Transverse colon (tissue), 4 donors: ENCODE measurements around the gene XCR1. TPM values are rescaled to one million over a fixed set of nuclear protein-coding genes. Genes with fewer than 3 reads are reported as not detected.

Experiments used
- DNase-seq: peaks from one replicate; pipeline ENCODE4 v3.0.0-alpha.2; 2019
- H3K27ac ChIP-seq, 4 donors: fragments of 200-600 bp; sonication (generic); 2 replicates each; pipeline ENCODE4 v1.5.1; 2016 to 2018; ENCODE audit warnings: inconsistent platforms in 4 of 4
- H3K27me3 ChIP-seq: fragments of 200-600 bp; sonication (generic); 2 replicates; pipeline ENCODE4 v1.5.1; 2017; ENCODE audit warnings: inconsistent platforms
- H3K36me3 ChIP-seq, 4 donors: fragments of 200-600 bp; sonication (generic); 2 replicates each; pipeline ENCODE4 v1.5.1; 2017 to 2019; ENCODE audit warnings: inconsistent platforms in 4 of 4
- H3K4me1 ChIP-seq, 4 donors: fragments of 200-600 bp; sonication (generic); 2 replicates each; pipeline ENCODE4 v1.5.1; 2017 to 2020; ENCODE audit warnings: inconsistent platforms in 4 of 4
- H3K4me3 ChIP-seq, 4 donors: fragments of 200-600 bp; sonication (generic); 1 replicate in 1 of 4; 2 replicates in 3 of 4; pipeline versions ENCODE4 v1.5.1 to v1.6.1; 2017 to 2019; ENCODE audit warnings: inconsistent platforms in 4 of 4
- H3K9me3 ChIP-seq, 2 donors: fragments of 200-600 bp; sonication (generic); 2 replicates each; pipeline ENCODE4 v1.5.1; 2017 to 2019; ENCODE audit warnings: inconsistent platforms in 2 of 2
- EP300 ChIP-seq: sonication (generic); formaldehyde crosslinking; IDR thresholded peaks from one replicate; pipeline ENCODE4 v1.6.1; 2017; ENCODE audit warnings: antibody characterized with exemption, low read depth
- POLR2A ChIP-seq: fragments of 450-650 bp; IDR thresholded peaks from one replicate; pipeline ENCODE4 v1.6.1; 2016; ENCODE audit warnings: antibody characterized with exemption, mild to moderate bottlenecking, moderate library complexity
- POLR2AphosphoS5 ChIP-seq, 3 donors: sonication (generic); formaldehyde crosslinking; IDR thresholded peaks; one replicate each; pipeline ENCODE4 v1.6.1; 2016; ENCODE audit warnings: antibody characterized with exemption in 3 of 3
- WGBS, 2 donors: methylation state at CpG; one replicate each; pipeline ENCODE4 v1.1.5; 2018; ENCODE audit warnings: low coverage in 1 of 2; 5-methylcytosine and 5-hydroxymethylcytosine counted together
- in situ Hi-C, 4 donors: fragments of 200-750 bp; cut with MboI; loops; one replicate each; pipeline versions ENCODE4 v1.15.0 to v1.15.1; 2017; ENCODE audit warnings: low sequenced_read_pairs in 3 of 4, low pct_ligation_motif_present in 1 of 4, low pct_unique_long_range_greater_than_20kb in 1 of 4
- intact Hi-C: fragments of 100-400 bp; cut with DNase I; formaldehyde crosslinking; loops from one replicate; pipeline ENCODE4 v1.15.1; 2023; ENCODE audit warnings: low total_unique reads
- total RNA-seq, 4 donors: library from RNA; depleted of rRNA; stranded (reverse); fragments of >200 nt; gene quantifications; one replicate each; pipeline ENCODE4 v1.1.0, GENCODE V29; 2016
- TF ChIP-seq, protein P1 (sequence below), 5 experiments: fragments of 200-600 bp in 3 of 5; fragments of 450-650 bp in 2 of 5; sonication (generic) in 3 of 5; IDR thresholded peaks; 1 replicate in 2 of 5; 2 replicates in 3 of 5; pipeline ENCODE4 v1.5.1; 2016 to 2017; ENCODE audit warnings: antibody characterized with exemption in 5 of 5, inconsistent platforms in 3 of 5, mild to moderate bottlenecking in 2 of 5, moderate library complexity in 1 of 5

The XCR1 gene
- total RNA-seq, 4 donors from 2014 or later: 0.14 to 0.32 TPM; not detected in 2

DNA sequence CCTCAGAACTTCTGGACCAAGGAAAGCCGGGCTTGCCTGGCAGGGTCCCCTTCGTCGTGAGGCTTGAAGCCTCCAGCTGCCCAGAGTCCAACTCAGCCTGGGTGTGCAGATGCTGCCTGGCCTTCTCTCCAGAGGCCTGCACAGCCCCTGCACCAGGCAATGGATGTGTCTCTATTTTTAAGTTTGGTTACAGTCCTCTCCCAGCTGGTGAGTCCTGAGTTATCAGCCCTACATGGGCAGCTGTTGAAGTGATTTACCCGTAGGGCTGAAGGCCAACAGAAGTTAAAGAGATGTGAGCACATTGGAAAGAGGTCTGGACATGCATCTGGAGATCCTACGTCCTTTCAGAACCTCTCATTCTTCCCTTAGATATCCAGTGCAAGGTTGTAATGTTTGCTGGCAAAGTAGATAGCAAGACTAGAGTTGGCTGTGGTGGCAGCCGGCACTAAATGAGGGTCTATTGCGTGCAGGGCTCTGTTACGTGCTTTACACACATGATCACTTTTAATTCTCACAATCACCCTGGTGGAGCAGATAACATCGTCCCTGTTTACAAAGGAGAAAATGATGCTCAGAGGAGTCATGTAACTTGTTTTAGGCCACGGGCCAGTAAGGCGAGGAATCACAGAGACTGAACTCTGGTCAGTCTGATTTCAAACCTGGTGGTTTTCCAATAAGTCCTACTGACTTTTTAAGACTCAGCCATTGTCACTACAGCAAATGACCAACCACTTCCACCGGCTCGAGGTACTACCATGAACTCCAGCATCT, 41.6 kb downstream of the XCR1 start:
- TF ChIP-seq POLR2AphosphoS5 (IDR thresholded peaks at IDR 0.05) (no peak), EP300 (no peak), POLR2A (no peak)
- TF ChIP-seq, protein P1, sequence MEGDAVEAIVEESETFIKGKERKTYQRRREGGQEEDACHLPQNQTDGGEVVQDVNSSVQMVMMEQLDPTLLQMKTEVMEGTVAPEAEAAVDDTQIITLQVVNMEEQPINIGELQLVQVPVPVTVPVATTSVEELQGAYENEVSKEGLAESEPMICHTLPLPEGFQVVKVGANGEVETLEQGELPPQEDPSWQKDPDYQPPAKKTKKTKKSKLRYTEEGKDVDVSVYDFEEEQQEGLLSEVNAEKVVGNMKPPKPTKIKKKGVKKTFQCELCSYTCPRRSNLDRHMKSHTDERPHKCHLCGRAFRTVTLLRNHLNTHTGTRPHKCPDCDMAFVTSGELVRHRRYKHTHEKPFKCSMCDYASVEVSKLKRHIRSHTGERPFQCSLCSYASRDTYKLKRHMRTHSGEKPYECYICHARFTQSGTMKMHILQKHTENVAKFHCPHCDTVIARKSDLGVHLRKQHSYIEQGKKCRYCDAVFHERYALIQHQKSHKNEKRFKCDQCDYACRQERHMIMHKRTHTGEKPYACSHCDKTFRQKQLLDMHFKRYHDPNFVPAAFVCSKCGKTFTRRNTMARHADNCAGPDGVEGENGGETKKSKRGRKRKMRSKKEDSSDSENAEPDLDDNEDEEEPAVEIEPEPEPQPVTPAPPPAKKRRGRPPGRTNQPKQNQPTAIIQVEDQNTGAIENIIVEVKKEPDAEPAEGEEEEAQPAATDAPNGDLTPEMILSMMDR (IDR thresholded peaks at IDR 0.05): no peak
- Histone ChIP-seq H3K4me3 (no peak overlapping the region), H3K27me3 (no peaks in the 10 kb centered on the region), H3K36me3 (peaks cover 0 to 17% (median 6%) of the 10 kb centered on the region in 4 donors), H3K4me1 (peaks cover 25 to 58% (median 44%) of the 10 kb centered on the region in 4 donors), H3K27ac (peak overlapping the region; percentile 82 to 86 (median 84)), H3K9me3 (no peaks in the 10 kb centered on the region)
- DNase-seq: no peak
- in situ Hi-C loops (no loop called here), intact Hi-C loops (no loop called here)
- 56 to 69% methylated on average over 5 to 11 of the region's 13 CpGs for WGBS, 2 donors

- Histone ChIP-seq H3K4me1 (peaks cover 28 to 66% (median 49%) of the 10 kb centered on the region in 4 donors), H3K27ac (peak overlapping the region; percentile 82 to 86 (median 84)), H3K4me3 (no peak overlapping the region), H3K9me3 (no peaks in the 10 kb centered on the region), H3K36me3 (peaks cover 0 to 17% (median 6%) of the 10 kb centered on the region in 4 donors), H3K27me3 (no peaks in the 10 kb centered on the region)
- TF ChIP-seq POLR2A (no peak), EP300 (no peak), POLR2AphosphoS5 (IDR thresholded peaks at IDR 0.05) (no peak)
- TF ChIP-seq, protein P1 (IDR thresholded peaks at IDR 0.05): no peak
- intact Hi-C loops: no loop called here
- in situ Hi-C loops: no loop called here
- DNase-seq: no peak
- 75 to 87% methylated on average over 3 to 8 of the region's 8 CpGs for WGBS, 2 donors
These were observed 42.7 kb downstream of the XCR1 start for GRCh38 chr3:45984331-45985312.

GRCh38 chr3:45983770-45984169, 43.5 kb downstream of the XCR1 start:
- H3K4me3 ChIP-seq: no peak overlapping the region
- intact Hi-C loops (no loop called here), in situ Hi-C loops (no loop called here)
- no peaks in the 10 kb centered on the region for H3K27me3 ChIP-seq
- no peaks in the 10 kb centered on the region for H3K9me3 ChIP-seq
- WGBS, 2 donors: 84% methylated on average over 3 of the region's 3 CpGs; no CpG with 5 or more reads in 1 of the 2 donors
- peak overlapping the region; percentile 82 to 86 (median 84) for H3K27ac ChIP-seq
- no peak for DNase-seq
- H3K36me3 ChIP-seq: peaks cover 0 to 21% (median 6%) of the 10 kb centered on the region in 4 donors
- peaks cover 34 to 64% (median 46%) of the 10 kb centered on the region in 4 donors for H3K4me1 ChIP-seq
- TF ChIP-seq POLR2AphosphoS5 (IDR thresholded peaks at IDR 0.05) (no peak), EP300 (no peak), POLR2A (no peak)
- TF ChIP-seq, protein P1 (IDR thresholded peaks at IDR 0.05): no peak
